OCI-LY3 (cell line): ENCODE data around the gene LRRC4.

Experiments
- H2AFZ ChIP-seq: fragments of 200-600, 300-600 bp; shearing (Covaris generic); 2 replicates; pipeline ENCODE4 v1.6.0; 2014; ENCODE audit warnings: antibody characterized with exemption, low read depth, low read length
- H3K27ac ChIP-seq: fragments of 200-600, 300-600 bp; sonication (generic); 2 replicates; pipeline ENCODE4 v1.5.1; 2014; ENCODE audit warnings: mild to moderate bottlenecking, low read length, moderate library complexity, mixed read lengths
- H3K27me3 ChIP-seq: fragments of 200-600, 300-600 bp; sonication (generic); 2 replicates; pipeline ENCODE4 v1.6.1; 2014; ENCODE audit warnings: low read depth, low read length, mixed read lengths
- H3K36me3 ChIP-seq: fragments of 200-600, 300-600 bp; sonication (generic); replicated peaks from 2 replicates; pipeline ENCODE3; 2014; ENCODE audit warnings: low read depth, low read length, mixed read lengths
- H3K4me1 ChIP-seq: fragments of 300-600, 200-600 bp; sonication (generic); 2 replicates; pipeline ENCODE4 v1.6.1; 2014; ENCODE audit warnings: low read length, mixed read lengths
- H3K4me2 ChIP-seq: fragments of 200-600, 300-600 bp; sonication (generic); 2 replicates; pipeline ENCODE4 v1.6.1; 2014; ENCODE audit warnings: low read length, mixed read lengths
- H3K4me3 ChIP-seq: fragments of 300-600, 200-600 bp; sonication (generic); 2 replicates; pipeline ENCODE4 v1.5.1; 2014; ENCODE audit warnings: antibody characterized with exemption, mild to moderate bottlenecking, low read length, moderate library complexity
- H3K79me2 ChIP-seq: fragments of 300-600, 200-600 bp; shearing (Covaris generic); 2 replicates; pipeline ENCODE4 v1.6.1; 2014; ENCODE audit warnings: mild to moderate bottlenecking, low read length, mixed read lengths
- H3K9ac ChIP-seq: fragments of 300-600, 200-600 bp; shearing (Covaris generic); 2 replicates; pipeline ENCODE4 v1.6.0; 2014; ENCODE audit warnings: mild to moderate bottlenecking, low read length, moderate library complexity
- H3K9me3 ChIP-seq: fragments of 200-600, 300-600 bp; shearing (Covaris generic); 2 replicates; pipeline ENCODE4 v1.6.1; 2014; ENCODE audit warnings: low read length, mixed read lengths; ENCODE audit not compliant: insufficient read depth
- H4K20me1 ChIP-seq: fragments of 200-600, 300-600 bp; sonication (generic); 2 replicates; pipeline ENCODE4 v1.6.1; 2016; ENCODE audit warnings: low read length, mixed read lengths; ENCODE audit not compliant: insufficient read depth
- EZH2phosphoT487 ChIP-seq: fragments of 200-600 bp; shearing (Covaris generic); IDR thresholded peaks from 2 replicates; pipeline ENCODE4 v1.6.1; 2018; ENCODE audit warnings: antibody characterized with exemption, mixed run types, low read depth
- TF ChIP-seq, protein P1 (sequence below): fragments of 200-600, 300-600 bp; sonication (generic); IDR thresholded peaks from 2 replicates; pipeline ENCODE4 v1.5.1; 2014; ENCODE audit warnings: antibody characterized with exemption, low read length, low read depth

Gene LRRC4

DNA sequence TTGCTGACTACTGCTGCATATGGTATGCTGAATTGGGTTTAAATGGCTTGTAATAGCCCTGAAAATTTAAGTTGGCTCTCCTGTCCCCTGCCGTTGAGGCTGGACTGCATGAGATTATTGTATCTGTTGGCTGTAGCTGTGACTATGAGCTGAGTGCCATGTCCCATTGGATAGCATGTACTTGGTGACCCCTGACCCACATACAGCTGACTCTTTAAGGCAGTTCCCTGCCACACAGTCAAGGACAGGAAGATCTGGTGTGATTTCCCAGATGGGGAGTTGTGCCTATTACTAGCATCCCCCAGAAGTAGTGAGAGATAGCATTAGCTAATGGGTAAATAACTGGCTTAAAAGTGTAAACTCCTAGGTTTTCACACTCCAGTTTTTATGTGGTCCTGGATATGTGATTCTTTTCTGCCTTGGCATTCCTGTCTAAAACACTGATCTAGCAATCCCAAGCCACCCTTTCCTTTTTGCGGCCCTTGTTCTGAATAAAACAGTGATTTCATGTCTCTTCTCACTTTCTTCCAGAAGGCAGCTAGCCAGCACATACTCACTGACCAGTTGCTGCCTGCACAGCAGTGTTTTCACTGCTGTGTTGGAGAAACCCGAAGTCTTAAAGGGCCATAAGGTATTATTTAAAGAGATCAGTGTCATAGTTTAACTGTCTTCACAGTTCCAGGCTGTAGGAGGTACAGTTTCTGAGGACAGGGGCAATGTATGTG, 35.9 kb downstream of the LRRC4 start:
- Histone ChIP-seq H3K9ac (no peak overlapping the region), H2AFZ (no peak overlapping the region), H3K9me3 (no peaks in the 10 kb centered on the region), H3K4me1 (no peaks in the 10 kb centered on the region), H3K27me3 (no peaks in the 10 kb centered on the region), H3K4me2 (no peak overlapping the region), H3K36me3 (peaks cover 60% of the 10 kb centered on the region), H3K79me2 (no peaks in the 10 kb centered on the region), H3K27ac (no peak overlapping the region), H3K4me3 (no peak overlapping the region), H4K20me1 (peaks cover 15% of the 10 kb centered on the region; the same call in 1 of the 2 replicates)
- no peak for TF ChIP-seq EZH2phosphoT487
- TF ChIP-seq, protein P1, sequence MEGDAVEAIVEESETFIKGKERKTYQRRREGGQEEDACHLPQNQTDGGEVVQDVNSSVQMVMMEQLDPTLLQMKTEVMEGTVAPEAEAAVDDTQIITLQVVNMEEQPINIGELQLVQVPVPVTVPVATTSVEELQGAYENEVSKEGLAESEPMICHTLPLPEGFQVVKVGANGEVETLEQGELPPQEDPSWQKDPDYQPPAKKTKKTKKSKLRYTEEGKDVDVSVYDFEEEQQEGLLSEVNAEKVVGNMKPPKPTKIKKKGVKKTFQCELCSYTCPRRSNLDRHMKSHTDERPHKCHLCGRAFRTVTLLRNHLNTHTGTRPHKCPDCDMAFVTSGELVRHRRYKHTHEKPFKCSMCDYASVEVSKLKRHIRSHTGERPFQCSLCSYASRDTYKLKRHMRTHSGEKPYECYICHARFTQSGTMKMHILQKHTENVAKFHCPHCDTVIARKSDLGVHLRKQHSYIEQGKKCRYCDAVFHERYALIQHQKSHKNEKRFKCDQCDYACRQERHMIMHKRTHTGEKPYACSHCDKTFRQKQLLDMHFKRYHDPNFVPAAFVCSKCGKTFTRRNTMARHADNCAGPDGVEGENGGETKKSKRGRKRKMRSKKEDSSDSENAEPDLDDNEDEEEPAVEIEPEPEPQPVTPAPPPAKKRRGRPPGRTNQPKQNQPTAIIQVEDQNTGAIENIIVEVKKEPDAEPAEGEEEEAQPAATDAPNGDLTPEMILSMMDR: no peak

DNA sequence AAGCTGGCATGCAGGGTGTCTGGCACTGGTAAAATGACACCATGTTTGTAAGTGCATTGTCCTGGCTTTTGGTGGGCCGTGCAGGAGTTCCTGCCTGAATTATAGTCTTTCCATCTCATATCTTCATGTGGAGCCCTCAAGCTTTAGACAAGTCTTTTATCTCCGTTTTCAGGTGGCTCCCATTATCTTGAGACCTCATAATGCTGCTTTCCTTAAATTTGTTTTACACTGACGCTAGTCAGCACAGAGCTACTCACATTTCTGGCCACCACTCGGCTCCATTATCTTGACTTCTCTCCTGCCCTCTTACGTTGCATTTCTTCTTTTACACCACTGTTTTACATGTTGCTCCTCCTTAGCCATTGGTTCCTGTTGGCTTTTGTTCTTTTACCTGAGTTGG, 37.2 kb downstream of the LRRC4 start:
- H3K9ac ChIP-seq: no peak overlapping the region
- no peaks in the 10 kb centered on the region for H3K27me3 ChIP-seq
- no peaks in the 10 kb centered on the region for H3K4me1 ChIP-seq
- no peak overlapping the region for H3K27ac ChIP-seq
- no peak overlapping the region for H3K4me3 ChIP-seq
- H3K79me2 ChIP-seq: 0 out of 2 replicates have a peak, but pooled peaks cover 5% of the 10 kb centered on the region
- H3K4me2 ChIP-seq: no peak overlapping the region
- TF ChIP-seq, protein P1: no peak
- no peak for TF ChIP-seq EZH2phosphoT487
- H3K9me3 ChIP-seq: no peaks in the 10 kb centered on the region
- H2AFZ ChIP-seq: no peak overlapping the region
- H3K36me3 ChIP-seq: peaks cover 58% of the 10 kb centered on the region
- H4K20me1 ChIP-seq: peaks cover 7% of the 10 kb centered on the region; the same call in 1 of the 2 replicates

DNA sequence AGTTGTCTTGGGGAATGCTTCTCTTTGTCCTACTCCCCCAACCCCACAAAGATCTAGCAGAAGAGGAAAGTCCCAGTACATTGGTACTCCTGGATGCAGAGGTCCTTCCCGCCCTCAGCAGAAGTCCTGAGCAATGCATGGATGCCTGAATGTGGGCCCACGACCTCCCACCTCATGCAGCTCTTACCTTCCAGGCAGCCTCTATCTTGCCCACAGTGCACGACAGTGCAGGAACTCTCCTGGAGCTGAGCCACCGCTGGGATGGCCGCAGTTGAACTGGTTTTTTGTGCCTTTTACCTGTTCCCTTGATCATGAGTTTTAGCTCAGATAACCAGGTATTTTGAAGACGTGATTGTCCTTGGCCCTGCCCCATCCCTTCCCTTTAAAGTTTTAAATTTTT, 37.9 kb downstream of the LRRC4 start:
- Histone ChIP-seq H3K4me2 (no peak overlapping the region), H3K4me1 (no peaks in the 10 kb centered on the region), H3K4me3 (no peak overlapping the region), H3K27me3 (no peaks in the 10 kb centered on the region), H3K9ac (no peak overlapping the region), H3K9me3 (no peaks in the 10 kb centered on the region), H2AFZ (no peak overlapping the region), H4K20me1 (peaks cover 7% of the 10 kb centered on the region; the same call in 1 of the 2 replicates), H3K36me3 (peaks cover 58% of the 10 kb centered on the region), H3K79me2 (0 out of 2 replicates have a peak, but pooled peaks cover 12% of the 10 kb centered on the region), H3K27ac (no peak overlapping the region)
- TF ChIP-seq, protein P1: no peak
- TF ChIP-seq EZH2phosphoT487: no peak

DNA sequence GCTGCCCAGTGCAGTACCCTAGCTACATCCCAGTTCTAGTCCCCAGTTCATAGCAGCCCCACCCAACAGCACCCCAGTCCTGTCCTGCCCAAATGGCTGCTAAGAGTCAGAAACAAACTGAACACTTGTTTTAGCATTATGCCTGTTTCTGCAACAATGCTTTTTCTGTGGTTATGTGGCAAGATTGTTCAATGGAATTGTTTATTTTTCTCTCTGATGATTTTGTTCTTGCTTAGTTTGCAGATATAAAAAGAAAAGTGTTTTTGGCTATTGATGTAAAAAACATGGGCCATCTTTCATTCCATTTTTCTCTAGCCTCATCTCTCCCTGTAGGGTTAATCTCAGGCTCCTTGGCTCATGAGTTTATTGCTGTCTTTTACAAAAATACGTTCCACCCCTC, 42.5 kb downstream of the LRRC4 start:
- Histone ChIP-seq H3K4me1 (no peaks in the 10 kb centered on the region), H3K79me2 (0 out of 2 replicates have a peak, but pooled peaks cover 23% of the 10 kb centered on the region), H4K20me1 (peaks cover 21% of the 10 kb centered on the region), H2AFZ (no peak overlapping the region), H3K36me3 (peaks cover 40% of the 10 kb centered on the region), H3K4me3 (no peak overlapping the region), H3K9me3 (no peaks in the 10 kb centered on the region), H3K4me2 (no peak overlapping the region), H3K27ac (no peak overlapping the region), H3K27me3 (no peaks in the 10 kb centered on the region), H3K9ac (no peak overlapping the region)
- no peak for TF ChIP-seq EZH2phosphoT487
- TF ChIP-seq, protein P1: no peak
